ENCODE data around the gene PAMR1. TPM values are rescaled to one million over a fixed set of nuclear protein-coding genes. Genes with fewer than 3 reads are reported as not detected.

Gene PAMR1, protein sequence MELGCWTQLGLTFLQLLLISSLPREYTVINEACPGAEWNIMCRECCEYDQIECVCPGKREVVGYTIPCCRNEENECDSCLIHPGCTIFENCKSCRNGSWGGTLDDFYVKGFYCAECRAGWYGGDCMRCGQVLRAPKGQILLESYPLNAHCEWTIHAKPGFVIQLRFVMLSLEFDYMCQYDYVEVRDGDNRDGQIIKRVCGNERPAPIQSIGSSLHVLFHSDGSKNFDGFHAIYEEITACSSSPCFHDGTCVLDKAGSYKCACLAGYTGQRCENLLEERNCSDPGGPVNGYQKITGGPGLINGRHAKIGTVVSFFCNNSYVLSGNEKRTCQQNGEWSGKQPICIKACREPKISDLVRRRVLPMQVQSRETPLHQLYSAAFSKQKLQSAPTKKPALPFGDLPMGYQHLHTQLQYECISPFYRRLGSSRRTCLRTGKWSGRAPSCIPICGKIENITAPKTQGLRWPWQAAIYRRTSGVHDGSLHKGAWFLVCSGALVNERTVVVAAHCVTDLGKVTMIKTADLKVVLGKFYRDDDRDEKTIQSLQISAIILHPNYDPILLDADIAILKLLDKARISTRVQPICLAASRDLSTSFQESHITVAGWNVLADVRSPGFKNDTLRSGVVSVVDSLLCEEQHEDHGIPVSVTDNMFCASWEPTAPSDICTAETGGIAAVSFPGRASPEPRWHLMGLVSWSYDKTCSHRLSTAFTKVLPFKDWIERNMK
- 3.1 and 5.3 TPM in 2 replicates for total RNA-seq

- H3K4me3 ChIP-seq (ENCODE audit: low read depth, low read length) = peak within 1 kb of the TSS; percentile 12
- FAIRE-seq = no peak
- TF ChIP-seq CTCF (IDR thresholded peaks at IDR 0.05; ENCODE audit: insufficient read depth, low read length, severe bottlenecking) = no peak
- no peaks in the 10 kb centered on the region for H3K36me3 ChIP-seq (ENCODE audit: control insufficient read depth, insufficient read depth, low read length)
- DNase-seq (ENCODE audit: low read depth) = peak; percentile 44
- no peaks in the 10 kb centered on the region for H3K27me3 ChIP-seq (ENCODE audit: control insufficient read depth, insufficient read depth, low read length)
These were observed at the start of gene PAMR1 for GRCh38 chr11:35525501-35526175. PAMR1 (minus strand) TSS chr11:35525616; CDS start chr11:35525585, 31 bp downstream.

DNA sequence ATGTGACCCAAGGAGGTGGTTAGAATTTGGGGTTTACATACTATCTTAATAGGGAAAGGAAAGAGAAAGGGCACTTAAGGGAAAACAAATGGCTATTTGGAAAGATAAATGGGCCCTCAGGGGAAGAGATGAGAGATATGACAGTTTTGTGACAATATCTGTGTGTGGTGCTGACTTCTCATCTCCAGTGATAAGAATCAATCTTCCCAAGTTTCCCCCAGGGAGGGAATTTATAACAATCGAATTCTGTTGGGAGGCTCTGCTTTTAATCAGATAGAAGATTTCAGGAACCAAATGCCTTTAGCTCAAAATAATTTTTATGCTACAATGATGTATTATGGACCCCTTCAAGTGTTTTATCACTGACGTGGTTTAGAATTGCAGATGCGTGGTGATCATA is 46.3 kb upstream of the PAMR1 start:
- Histone ChIP-seq H3K4me3 (ENCODE audit: low read depth, low read length) (no peak overlapping the region), H3K27me3 (ENCODE audit: control insufficient read depth, insufficient read depth, low read length) (no peaks in the 10 kb centered on the region), H3K36me3 (ENCODE audit: control insufficient read depth, insufficient read depth, low read length) (no peaks in the 10 kb centered on the region)
- FAIRE-seq = no peak
- TF ChIP-seq CTCF (IDR thresholded peaks at IDR 0.05; ENCODE audit: insufficient read depth, low read length, severe bottlenecking) = no peak
- DNase-seq (ENCODE audit: low read depth) = no peak

DNA sequence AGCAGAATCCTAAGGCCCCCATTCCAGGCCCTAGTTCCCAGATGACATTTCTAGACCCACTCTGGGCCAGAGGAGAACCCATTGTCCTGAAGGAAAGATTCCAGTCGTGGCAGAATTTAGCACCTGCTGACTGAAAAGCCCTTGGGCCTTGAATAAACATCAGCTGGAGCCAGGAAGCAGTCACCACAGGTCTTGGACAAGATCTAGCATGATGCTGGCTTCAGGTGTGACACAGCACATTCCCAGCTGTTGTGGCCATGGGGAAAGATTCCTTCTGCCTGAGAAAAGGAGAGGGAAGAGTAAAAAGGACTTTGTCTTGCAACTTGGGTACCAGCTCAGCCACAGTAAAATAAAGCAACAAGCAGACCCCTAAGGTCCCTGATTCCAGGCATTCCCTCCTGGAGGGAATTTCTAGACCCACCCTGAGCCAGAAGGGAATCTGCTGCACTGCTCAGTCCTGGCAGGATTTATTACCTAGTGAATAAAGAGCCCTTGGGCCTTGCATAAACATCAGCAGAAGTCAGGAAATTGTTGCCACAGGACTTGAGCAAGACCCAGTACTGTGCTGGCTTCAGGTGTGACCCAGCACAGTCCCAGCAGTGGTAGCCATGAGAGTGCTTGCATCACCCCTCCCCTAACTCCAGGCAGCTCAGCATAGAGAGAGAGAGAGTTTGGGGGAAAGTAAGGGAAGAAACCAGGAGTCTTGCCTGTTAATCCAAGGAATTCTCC is 42.5 kb upstream of the PAMR1 start:
- peak; percentile 76 for FAIRE-seq

GRCh38 chr11:35566885-35567284 is 41.5 kb upstream of the PAMR1 start:
- DNase-seq (ENCODE audit: low read depth) = no peak
- Histone ChIP-seq H3K27me3 (ENCODE audit: control insufficient read depth, insufficient read depth, low read length) (no peaks in the 10 kb centered on the region), H3K4me3 (ENCODE audit: low read depth, low read length) (no peak overlapping the region), H3K36me3 (ENCODE audit: control insufficient read depth, insufficient read depth, low read length) (no peaks in the 10 kb centered on the region)
- FAIRE-seq = no peak
- no peak for TF ChIP-seq CTCF (IDR thresholded peaks at IDR 0.05; ENCODE audit: insufficient read depth, low read length, severe bottlenecking)

More for the DNA sequence above, 42.5 kb upstream of the PAMR1 start:
- no peak for TF ChIP-seq CTCF (IDR thresholded peaks at IDR 0.05; ENCODE audit: insufficient read depth, low read length, severe bottlenecking)
- Histone ChIP-seq H3K4me3 (ENCODE audit: low read depth, low read length) (no peak overlapping the region), H3K27me3 (ENCODE audit: control insufficient read depth, insufficient read depth, low read length) (no peaks in the 10 kb centered on the region), H3K36me3 (ENCODE audit: control insufficient read depth, insufficient read depth, low read length) (no peaks in the 10 kb centered on the region)
- peak; percentile 97 for DNase-seq (ENCODE audit: low read depth)

GRCh38 chr11:35566181-35566580 is 40.8 kb upstream of the PAMR1 start:
- no peak for DNase-seq (ENCODE audit: low read depth)
- FAIRE-seq = no peak
- TF ChIP-seq CTCF (IDR thresholded peaks at IDR 0.05; ENCODE audit: insufficient read depth, low read length, severe bottlenecking) = no peak
- H3K4me3 ChIP-seq (ENCODE audit: low read depth, low read length) = no peak overlapping the region
- H3K36me3 ChIP-seq (ENCODE audit: control insufficient read depth, insufficient read depth, low read length) = no peaks in the 10 kb centered on the region
- no peaks in the 10 kb centered on the region for H3K27me3 ChIP-seq (ENCODE audit: control insufficient read depth, insufficient read depth, low read length)

Data from bronchial epithelial cell (primary cell).